Measurements from ENCODE around the gene ADCY4. TPM values are rescaled to one million over a fixed set of nuclear protein-coding genes. Genes with fewer than 3 reads are reported as not detected.

ADCY4 gene
- total RNA-seq, 1 experiment from 2014 or later: 1.1 TPM

DNA sequence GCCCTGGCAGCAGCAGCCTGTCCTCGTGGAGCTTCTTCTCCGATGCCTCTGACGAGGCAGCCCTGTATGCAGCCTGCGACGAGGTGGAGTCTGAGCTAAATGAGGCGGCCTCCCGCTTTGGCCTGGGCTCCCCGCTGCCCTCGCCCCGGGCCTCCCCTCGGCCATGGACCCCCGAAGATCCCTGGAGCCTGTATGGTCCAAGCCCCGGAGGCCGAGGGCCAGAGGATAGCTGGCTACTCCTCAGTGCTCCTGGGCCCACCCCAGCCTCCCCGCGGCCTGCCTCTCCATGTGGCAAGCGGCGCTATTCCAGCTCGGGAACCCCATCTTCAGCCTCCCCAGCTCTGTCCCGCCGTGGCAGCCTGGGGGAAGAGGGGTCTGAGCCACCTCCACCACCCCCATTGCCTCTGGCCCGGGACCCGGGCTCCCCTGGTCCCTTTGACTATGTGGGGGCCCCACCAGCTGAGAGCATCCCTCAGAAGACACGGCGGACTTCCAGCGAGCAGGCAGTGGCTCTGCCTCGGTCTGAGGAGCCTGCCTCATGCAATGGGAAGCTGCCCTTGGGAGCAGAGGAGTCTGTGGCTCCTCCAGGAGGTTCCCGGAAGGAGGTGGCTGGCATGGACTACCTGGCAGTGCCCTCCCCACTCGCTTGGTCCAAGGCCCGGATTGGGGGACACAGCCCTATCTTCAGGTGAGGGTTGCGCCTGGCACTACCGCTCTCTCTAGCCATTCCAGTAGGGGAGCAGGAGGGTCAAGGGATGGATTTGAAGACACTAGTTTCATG, 35.2 kb upstream of the ADCY4 start:
- ChIA-PET CTCF (interaction anchor here (0.9 to 3.7 kb wide), 7 partner anchors 20 to 66 kb away, joined by 3 to 29 read pairs (median 5); partner anchors contain the start of genes CBLN3, KHNYN and NYNRIN), POLR2A (interaction anchor here (1.3 kb wide), 1 partner anchor 62 kb away, joined by 6 read pairs; no protein-coding TSS in a partner anchor)
- H3K4me1 Mint-ChIP-seq: peaks cover 13% of the 10 kb centered on the region
- no peaks in the 10 kb centered on the region for H3K9me3 Mint-ChIP-seq
- peaks cover 4% of the 10 kb centered on the region; the same call in 1 of the 2 replicates for H3K36me3 Mint-ChIP-seq
- TF ChIP-seq, protein P1, sequence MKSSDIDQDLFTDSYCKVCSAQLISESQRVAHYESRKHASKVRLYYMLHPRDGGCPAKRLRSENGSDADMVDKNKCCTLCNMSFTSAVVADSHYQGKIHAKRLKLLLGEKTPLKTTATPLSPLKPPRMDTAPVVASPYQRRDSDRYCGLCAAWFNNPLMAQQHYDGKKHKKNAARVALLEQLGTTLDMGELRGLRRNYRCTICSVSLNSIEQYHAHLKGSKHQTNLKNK (CRISPR knock-in tag; IDR thresholded peaks at IDR 0.05): no peak
- TF ChIP-seq, protein P2, sequence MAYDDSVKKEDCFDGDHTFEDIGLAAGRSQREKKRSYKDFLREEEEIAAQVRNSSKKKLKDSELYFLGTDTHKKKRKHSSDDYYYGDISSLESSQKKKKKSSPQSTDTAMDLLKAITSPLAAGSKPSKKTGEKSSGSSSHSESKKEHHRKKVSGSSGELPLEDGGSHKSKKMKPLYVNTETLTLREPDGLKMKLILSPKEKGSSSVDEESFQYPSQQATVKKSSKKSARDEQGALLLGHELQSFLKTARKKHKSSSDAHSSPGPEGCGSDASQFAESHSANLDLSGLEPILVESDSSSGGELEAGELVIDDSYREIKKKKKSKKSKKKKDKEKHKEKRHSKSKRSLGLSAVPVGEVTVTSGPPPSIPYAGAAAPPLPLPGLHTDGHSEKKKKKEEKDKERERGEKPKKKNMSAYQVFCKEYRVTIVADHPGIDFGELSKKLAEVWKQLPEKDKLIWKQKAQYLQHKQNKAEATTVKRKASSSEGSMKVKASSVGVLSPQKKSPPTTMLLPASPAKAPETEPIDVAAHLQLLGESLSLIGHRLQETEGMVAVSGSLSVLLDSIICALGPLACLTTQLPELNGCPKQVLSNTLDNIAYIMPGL (CRISPR knock-in tag; IDR thresholded peaks at IDR 0.05): no peak
- TF ChIP-seq, protein P3, sequence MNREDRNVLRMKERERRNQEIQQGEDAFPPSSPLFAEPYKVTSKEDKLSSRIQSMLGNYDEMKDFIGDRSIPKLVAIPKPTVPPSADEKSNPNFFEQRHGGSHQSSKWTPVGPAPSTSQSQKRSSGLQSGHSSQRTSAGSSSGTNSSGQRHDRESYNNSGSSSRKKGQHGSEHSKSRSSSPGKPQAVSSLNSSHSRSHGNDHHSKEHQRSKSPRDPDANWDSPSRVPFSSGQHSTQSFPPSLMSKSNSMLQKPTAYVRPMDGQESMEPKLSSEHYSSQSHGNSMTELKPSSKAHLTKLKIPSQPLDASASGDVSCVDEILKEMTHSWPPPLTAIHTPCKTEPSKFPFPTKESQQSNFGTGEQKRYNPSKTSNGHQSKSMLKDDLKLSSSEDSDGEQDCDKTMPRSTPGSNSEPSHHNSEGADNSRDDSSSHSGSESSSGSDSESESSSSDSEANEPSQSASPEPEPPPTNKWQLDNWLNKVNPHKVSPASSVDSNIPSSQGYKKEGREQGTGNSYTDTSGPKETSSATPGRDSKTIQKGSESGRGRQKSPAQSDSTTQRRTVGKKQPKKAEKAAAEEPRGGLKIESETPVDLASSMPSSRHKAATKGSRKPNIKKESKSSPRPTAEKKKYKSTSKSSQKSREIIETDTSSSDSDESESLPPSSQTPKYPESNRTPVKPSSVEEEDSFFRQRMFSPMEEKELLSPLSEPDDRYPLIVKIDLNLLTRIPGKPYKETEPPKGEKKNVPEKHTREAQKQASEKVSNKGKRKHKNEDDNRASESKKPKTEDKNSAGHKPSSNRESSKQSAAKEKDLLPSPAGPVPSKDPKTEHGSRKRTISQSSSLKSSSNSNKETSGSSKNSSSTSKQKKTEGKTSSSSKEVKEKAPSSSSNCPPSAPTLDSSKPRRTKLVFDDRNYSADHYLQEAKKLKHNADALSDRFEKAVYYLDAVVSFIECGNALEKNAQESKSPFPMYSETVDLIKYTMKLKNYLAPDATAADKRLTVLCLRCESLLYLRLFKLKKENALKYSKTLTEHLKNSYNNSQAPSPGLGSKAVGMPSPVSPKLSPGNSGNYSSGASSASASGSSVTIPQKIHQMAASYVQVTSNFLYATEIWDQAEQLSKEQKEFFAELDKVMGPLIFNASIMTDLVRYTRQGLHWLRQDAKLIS (CRISPR knock-in tag; IDR thresholded peaks at IDR 0.05; ENCODE audit: borderline replicate concordance): no peak
- TF ChIP-seq FOXK1 (CRISPR knock-in tag; IDR thresholded peaks at IDR 0.05) (no peak), TEAD1 (CRISPR knock-in tag; IDR thresholded peaks at IDR 0.05) (no peak), GRHL2 (CRISPR knock-in tag; IDR thresholded peaks at IDR 0.05; ENCODE audit: insufficient replicate concordance, severe bottlenecking) (no peak), ZNF317 (CRISPR knock-in tag; IDR thresholded peaks at IDR 0.05; ENCODE audit: borderline replicate concordance, low read depth) (no peak), ZNF138 (CRISPR knock-in tag; conservative IDR thresholded peaks at IDR 0.05) (no peak), ZNF232 (CRISPR knock-in tag; IDR thresholded peaks at IDR 0.05) (no peak), ZNF121 (CRISPR knock-in tag; IDR thresholded peaks at IDR 0.05) (no peak), ZNF423 (CRISPR knock-in tag; IDR thresholded peaks at IDR 0.05) (no peak), ETV6 (CRISPR knock-in tag; IDR thresholded peaks at IDR 0.05) (no peak), ZBTB21 (CRISPR knock-in tag; IDR thresholded peaks at IDR 0.05; ENCODE audit: borderline replicate concordance) (no peak), ZNF219 (CRISPR knock-in tag; IDR thresholded peaks at IDR 0.05; ENCODE audit: borderline replicate concordance) (no peak), EMX1 (CRISPR knock-in tag; IDR thresholded peaks at IDR 0.05) (no peak), NFATC4 (CRISPR knock-in tag; IDR thresholded peaks at IDR 0.05) (no peak)
- TF ChIP-seq, protein P4, sequence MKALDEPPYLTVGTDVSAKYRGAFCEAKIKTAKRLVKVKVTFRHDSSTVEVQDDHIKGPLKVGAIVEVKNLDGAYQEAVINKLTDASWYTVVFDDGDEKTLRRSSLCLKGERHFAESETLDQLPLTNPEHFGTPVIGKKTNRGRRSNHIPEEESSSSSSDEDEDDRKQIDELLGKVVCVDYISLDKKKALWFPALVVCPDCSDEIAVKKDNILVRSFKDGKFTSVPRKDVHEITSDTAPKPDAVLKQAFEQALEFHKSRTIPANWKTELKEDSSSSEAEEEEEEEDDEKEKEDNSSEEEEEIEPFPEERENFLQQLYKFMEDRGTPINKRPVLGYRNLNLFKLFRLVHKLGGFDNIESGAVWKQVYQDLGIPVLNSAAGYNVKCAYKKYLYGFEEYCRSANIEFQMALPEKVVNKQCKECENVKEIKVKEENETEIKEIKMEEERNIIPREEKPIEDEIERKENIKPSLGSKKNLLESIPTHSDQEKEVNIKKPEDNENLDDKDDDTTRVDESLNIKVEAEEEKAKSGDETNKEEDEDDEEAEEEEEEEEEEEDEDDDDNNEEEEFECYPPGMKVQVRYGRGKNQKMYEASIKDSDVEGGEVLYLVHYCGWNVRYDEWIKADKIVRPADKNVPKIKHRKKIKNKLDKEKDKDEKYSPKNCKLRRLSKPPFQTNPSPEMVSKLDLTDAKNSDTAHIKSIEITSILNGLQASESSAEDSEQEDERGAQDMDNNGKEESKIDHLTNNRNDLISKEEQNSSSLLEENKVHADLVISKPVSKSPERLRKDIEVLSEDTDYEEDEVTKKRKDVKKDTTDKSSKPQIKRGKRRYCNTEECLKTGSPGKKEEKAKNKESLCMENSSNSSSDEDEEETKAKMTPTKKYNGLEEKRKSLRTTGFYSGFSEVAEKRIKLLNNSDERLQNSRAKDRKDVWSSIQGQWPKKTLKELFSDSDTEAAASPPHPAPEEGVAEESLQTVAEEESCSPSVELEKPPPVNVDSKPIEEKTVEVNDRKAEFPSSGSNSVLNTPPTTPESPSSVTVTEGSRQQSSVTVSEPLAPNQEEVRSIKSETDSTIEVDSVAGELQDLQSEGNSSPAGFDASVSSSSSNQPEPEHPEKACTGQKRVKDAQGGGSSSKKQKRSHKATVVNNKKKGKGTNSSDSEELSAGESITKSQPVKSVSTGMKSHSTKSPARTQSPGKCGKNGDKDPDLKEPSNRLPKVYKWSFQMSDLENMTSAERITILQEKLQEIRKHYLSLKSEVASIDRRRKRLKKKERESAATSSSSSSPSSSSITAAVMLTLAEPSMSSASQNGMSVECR (CRISPR knock-in tag; IDR thresholded peaks at IDR 0.05; ENCODE audit: borderline replicate concordance): no peak
- TF ChIP-seq, protein P5, sequence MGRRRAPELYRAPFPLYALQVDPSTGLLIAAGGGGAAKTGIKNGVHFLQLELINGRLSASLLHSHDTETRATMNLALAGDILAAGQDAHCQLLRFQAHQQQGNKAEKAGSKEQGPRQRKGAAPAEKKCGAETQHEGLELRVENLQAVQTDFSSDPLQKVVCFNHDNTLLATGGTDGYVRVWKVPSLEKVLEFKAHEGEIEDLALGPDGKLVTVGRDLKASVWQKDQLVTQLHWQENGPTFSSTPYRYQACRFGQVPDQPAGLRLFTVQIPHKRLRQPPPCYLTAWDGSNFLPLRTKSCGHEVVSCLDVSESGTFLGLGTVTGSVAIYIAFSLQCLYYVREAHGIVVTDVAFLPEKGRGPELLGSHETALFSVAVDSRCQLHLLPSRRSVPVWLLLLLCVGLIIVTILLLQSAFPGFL (CRISPR knock-in tag; IDR thresholded peaks at IDR 0.05; ENCODE audit: borderline replicate concordance): no peak
- TF ChIP-seq, protein P6, sequence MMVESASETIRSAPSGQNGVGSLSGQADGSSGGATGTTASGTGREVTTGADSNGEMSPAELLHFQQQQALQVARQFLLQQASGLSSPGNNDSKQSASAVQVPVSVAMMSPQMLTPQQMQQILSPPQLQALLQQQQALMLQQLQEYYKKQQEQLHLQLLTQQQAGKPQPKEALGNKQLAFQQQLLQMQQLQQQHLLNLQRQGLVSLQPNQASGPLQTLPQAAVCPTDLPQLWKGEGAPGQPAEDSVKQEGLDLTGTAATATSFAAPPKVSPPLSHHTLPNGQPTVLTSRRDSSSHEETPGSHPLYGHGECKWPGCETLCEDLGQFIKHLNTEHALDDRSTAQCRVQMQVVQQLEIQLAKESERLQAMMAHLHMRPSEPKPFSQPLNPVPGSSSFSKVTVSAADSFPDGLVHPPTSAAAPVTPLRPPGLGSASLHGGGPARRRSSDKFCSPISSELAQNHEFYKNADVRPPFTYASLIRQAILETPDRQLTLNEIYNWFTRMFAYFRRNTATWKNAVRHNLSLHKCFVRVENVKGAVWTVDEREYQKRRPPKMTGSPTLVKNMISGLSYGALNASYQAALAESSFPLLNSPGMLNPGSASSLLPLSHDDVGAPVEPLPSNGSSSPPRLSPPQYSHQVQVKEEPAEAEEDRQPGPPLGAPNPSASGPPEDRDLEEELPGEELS (CRISPR knock-in tag; IDR thresholded peaks at IDR 0.05): no peak
- TF ChIP-seq, protein P7, sequence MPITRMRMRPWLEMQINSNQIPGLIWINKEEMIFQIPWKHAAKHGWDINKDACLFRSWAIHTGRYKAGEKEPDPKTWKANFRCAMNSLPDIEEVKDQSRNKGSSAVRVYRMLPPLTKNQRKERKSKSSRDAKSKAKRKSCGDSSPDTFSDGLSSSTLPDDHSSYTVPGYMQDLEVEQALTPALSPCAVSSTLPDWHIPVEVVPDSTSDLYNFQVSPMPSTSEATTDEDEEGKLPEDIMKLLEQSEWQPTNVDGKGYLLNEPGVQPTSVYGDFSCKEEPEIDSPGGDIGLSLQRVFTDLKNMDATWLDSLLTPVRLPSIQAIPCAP (CRISPR knock-in tag; IDR thresholded peaks at IDR 0.05): no peak
- no peak for ATAC-seq
- DNase-seq (ENCODE audit: low spot score): no peak
- H3K4me3 Mint-ChIP-seq: no peak overlapping the region
- H3K27ac Mint-ChIP-seq: no peak overlapping the region
- peaks cover under 1% of the 10 kb centered on the region; the same call in 1 of the 2 replicates for H3K27me3 Mint-ChIP-seq (ENCODE audit: low read depth)

Measured in WTC11 (cell line).